Choroid plexus epithelial cell (primary cell): ENCODE results near the gene EOLA2.
"Not testable (repeated sequence)": the region's sequence is repeated elsewhere in the genome, so short reads cannot be mapped to it uniquely, and the experiment has no call there.

Source experiments
- DNase-seq: peaks from one replicate; pipeline ENCODE4 v3.0.0-alpha.2; 2010; ENCODE audit warnings: low read depth
- H3K4me3 ChIP-seq: 2 replicates; pipeline ENCODE4 v1.5.1; 2011; ENCODE audit warnings: low read depth, mild to moderate bottlenecking, control low read depth, low read length, moderate library complexity
- TF ChIP-seq, protein P1 (sequence below): conservative IDR thresholded peaks from 2 replicates; pipeline ENCODE4 v1.5.1; 2011; ENCODE audit warnings: low read depth, mild to moderate bottlenecking, control low read depth, inconsistent platforms, low read length, moderate library complexity

EOLA2 gene

DNA sequence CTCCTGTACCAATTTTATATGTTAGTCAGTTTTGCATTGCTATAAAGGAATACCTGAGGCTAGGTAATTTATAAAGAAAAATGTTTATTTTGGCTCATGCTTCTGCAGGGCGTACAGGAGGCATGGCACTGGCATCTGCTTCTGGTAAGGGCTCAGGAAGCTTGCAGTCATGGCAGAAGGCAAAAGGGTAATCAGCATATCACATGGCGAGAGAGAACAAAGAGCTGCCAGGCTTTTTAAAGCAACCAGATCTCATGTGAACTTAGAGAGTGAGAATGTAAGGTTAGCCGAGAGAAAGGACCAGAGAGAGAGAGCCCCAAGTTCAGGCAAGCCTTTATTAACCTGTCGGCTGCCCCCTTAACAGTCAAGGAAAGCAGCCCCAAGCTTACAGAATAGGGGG lies 14.5 kb downstream of the EOLA2 start:
- H3K4me3 ChIP-seq, DNase-seq: not testable (repeated sequence)

DNA sequence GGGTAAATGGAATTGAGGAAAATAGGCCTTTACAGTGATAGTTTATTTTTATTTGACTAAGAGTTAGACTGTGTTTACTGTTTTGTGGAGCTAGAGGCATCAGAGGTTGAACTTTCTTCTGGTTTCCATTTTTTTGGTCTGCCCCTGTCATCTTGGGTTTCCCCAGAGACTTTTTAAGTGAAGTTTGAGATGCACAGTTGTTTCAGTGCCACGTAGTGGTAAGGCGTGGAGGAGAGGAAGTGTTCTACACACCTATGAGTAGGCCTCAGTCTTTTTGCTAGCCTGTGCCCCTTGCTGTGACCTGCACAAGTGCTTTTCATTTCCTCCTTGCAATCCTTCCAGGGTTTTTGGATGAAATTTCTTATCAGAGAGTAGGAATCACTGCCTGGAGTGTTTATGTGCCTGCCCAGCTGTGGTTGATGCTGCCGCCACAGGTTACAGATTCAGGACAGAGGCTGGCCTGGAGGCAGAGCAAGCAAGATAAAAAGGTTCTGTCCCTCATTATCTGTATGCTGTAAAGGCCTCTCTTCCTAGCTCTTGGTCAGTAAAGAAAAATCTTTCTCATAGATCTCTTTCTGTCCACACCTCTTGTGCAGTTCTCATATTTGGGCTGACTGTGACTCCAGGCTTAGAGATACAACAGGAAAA lies 21.4 kb downstream of the EOLA2 start:
- TF ChIP-seq, protein P1, sequence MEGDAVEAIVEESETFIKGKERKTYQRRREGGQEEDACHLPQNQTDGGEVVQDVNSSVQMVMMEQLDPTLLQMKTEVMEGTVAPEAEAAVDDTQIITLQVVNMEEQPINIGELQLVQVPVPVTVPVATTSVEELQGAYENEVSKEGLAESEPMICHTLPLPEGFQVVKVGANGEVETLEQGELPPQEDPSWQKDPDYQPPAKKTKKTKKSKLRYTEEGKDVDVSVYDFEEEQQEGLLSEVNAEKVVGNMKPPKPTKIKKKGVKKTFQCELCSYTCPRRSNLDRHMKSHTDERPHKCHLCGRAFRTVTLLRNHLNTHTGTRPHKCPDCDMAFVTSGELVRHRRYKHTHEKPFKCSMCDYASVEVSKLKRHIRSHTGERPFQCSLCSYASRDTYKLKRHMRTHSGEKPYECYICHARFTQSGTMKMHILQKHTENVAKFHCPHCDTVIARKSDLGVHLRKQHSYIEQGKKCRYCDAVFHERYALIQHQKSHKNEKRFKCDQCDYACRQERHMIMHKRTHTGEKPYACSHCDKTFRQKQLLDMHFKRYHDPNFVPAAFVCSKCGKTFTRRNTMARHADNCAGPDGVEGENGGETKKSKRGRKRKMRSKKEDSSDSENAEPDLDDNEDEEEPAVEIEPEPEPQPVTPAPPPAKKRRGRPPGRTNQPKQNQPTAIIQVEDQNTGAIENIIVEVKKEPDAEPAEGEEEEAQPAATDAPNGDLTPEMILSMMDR, result no peak
- DNase-seq, result peak; percentile 0
- H3K4me3 ChIP-seq, result no peak overlapping the region

DNA sequence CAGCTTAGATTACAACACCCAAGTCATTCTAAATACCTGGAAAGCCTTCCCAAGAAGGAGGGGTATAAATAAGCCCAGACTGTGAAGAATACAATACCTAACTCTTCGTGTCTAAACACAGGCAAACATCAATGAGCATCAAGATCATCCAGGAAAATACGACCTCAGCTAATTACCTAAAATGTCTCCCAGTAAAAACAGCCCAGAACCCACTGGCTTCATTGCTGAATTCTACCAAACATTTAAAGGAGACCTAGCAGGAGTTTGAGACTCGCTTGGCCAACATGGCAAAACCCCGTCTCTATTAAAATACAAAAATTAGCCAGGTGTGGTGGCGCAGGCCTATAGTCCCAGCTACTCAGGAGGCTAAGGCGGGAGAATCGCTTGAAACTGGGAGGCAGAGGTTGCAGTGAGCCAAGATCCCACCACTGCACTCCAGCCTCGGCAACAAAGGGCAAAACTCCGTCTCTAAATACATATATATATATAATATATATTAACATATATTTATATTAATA lies 28.1 kb downstream of the EOLA2 start:
- H3K4me3 ChIP-seq, result no peak overlapping the region
- TF ChIP-seq, protein P1, result no peak
- no peak for DNase-seq

DNA sequence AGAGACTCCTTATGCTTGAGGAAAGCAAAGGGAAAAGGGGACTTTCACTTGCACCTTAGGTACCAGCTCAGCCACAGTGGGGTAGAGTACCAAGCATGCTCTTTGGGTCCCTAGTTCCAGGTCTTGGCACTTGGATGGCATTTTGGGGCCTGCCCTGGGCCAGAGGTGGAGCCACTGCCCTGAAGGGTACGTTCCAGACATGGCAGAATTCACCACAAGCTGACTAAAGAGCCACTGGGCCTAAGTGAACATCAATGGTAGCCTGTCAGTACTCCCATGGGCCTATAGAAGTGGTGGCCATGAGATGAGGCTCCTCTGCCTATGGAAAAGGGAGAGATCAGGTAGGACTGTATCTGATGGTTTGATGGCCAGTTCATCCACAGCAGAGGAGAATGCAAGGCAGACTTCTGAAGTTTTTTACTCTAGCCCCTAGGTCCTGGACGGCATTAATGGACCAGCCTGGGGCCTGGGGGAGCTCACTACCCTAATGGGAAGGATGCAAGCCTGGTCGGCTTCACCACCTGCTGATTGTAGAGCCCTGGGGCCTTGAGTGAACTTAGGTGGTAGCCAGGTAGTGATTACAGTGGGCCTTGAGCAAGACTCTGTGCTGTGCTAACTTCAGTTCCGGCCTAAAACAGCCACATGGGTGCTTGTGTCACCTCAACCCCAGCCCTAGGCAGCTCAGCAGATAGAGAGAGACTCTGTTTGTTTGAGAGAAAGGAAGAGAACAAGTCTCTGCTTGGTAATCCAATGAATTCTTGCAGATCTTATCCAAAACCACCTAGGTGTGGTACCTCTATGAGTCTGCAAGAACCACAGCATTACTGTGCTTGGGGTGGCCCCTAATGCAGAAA lies 28.7 kb downstream of the EOLA2 start:
- no peak for DNase-seq
- H3K4me3 ChIP-seq, result no peak overlapping the region
- TF ChIP-seq, protein P1, result no peak

DNA sequence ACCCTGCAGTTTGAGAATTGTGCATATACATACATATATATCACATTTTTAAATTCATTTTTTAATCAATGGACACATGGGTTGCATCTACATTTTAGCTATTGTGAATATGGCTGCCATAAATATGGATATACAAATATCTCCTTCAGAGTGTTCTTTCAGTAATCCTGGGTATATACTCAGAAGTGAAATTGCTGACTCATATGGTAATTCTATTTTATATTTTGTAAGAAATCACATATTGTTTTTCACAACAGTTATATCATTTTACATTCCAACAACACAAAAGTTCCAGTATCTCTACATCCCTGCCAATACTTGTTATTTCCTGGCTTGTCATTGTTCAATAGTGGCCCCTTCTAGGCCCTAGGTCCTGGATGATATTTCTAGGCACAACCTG lies 29.6 kb downstream of the EOLA2 start:
- TF ChIP-seq, protein P1, result no peak
- no peak for DNase-seq
- no peak overlapping the region for H3K4me3 ChIP-seq

DNA sequence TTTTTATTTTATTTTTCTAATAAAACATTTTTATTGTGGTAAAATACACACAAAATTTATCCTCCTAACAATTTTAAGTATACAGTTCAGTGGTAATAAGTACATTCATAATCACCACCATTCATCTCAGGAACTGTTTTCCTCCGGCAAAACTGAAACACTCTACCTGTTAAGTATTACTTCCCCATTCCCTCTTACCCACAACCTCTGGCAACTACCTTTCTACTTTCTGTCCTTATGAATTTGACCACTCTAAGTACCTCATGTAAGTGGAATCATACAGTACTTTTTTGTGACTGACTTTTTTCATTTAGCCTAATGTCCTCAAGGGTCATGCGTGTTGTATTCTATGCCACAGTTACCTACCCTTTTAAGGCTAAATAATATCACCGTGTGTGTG lies 30.0 kb downstream of the EOLA2 start:
- H3K4me3 ChIP-seq, result no peak overlapping the region
- TF ChIP-seq, protein P1, result no peak
- DNase-seq, result no peak

DNA sequence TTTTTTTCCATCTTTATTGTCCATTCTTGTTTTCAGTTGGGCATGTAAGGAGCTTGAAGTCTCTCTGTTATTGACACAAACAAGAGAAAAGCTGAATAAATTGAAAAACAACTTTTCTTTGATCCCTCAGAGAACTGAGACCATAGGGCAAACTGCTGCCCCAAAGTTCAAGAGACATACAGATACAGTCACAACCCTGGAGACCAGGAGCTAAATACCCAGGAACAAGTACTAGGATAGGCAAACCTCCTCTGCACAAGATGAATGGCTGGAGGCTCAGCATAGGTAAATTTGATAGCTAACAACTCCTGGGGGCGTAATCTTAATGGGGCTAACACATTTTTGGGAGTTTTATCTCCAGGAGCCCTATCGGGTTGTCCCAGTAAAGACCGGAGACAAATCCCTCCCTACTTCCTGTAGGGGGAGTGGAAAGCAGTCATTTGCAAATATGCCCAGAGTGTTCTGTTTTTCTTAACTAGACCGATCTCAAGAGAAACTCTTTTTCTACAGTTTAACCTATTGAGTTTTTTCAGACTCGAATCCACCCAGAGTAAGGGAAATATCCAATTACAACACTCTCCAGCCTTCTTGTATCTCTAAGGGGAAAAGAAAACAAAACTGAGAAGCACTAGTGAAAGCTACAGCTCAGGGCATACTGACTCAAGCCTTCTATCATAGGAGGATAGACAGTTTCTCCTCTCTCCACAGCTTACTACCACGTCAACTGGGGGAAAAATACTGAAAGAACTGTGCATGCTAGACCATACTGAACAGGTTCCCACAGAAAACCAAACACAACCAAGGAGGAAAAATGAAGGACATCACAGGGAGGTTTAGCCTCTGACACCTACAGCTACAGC lies 34.2 kb downstream of the EOLA2 start:
- TF ChIP-seq, protein P1, result peak; percentile 41
- DNase-seq, result peak; percentile 42
- H3K4me3 ChIP-seq, result peak overlapping the region; percentile 39
